D341Med (cell line): ENCODE measurements around the gene MT1M.
"Not testable (repeated sequence)": the region's sequence is repeated elsewhere in the genome, so short reads cannot be mapped to it uniquely, and the experiment has no call there.

ENCODE experiments used
- DNase-seq: peaks from one replicate; pipeline ENCODE4 v3.0.0; 2012; ENCODE audit warnings: low spot score

Gene MT1M

DNA sequence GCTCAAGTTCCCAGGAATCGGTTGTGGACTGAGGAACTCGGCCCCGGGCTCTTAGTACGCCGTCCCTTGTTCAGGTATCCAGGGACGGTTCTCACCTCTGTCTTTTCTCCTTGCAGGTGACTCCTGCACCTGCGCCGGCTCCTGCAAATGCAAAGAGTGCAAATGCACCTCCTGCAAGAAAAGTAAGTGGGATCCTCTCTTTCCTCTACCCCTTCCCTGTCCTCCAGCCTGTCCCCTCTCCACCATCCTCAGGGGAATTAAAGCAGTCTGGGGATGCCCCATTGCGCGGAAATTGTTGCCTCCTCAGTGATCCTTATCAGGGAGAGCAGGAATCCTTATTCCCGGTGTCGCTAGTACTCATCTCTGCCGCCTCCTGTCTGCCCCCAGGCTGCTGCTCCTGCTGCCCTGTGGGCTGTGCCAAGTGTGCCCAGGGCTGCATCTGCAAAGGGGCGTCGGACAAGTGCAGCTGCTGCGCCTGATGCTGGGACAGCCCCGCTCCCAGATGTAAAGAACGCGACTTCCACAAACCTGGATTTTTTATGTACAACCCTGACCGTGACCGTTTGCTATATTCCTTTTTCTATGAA is 23.5 kb upstream of the MT1M start:
- no peak for DNase-seq

DNA sequence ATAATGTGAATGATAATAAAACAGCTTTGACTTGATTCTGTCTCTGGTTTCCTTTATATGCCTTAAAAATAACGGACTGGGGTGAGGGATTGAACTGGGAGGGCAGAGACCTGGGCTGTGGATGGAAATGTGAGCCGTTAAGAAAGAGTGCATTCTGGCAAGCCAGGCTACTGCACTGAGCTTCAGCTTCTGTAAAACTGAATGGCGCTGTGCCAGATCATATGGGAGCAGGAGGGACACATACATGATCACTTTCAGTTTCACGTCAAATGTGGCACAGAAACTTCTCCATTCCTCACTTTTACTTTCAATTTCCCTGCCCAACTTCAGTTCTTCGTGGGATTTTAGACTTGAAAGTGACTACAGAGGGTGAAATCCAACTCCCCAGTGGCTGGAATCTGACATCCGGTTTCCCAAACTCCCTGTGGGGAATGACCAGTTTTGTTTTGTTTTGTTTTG is 23.0 kb upstream of the MT1M start:
- no peak for DNase-seq

DNA sequence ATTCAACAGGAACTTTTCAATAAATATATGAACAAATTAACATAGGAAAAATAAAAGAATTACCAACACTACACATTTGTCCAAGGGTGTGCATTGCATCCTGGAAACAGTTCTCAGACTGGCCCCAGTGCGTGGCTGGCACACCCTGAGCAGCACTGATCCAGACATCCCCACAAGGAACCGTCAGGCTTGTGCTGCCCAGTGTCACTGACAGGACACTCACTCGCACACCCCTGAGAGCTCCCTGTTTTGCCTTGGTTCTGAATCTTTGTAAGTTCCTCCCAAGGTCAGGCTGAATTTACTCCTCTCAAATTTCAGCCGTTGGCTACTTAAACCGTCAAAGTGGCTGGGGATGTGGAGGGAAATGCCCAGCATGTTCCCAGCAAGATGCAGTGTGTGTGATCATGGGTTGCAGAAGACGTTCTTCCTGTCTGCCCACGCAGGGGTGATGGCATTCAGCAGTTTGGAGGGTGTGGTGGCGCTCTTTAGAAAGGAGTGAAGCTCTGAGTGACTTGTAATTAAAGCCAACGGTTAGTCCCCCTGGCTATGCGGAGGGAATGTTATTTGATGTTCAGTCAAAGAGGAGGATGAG is 22.3 kb upstream of the MT1M start:
- no peak for DNase-seq

DNA sequence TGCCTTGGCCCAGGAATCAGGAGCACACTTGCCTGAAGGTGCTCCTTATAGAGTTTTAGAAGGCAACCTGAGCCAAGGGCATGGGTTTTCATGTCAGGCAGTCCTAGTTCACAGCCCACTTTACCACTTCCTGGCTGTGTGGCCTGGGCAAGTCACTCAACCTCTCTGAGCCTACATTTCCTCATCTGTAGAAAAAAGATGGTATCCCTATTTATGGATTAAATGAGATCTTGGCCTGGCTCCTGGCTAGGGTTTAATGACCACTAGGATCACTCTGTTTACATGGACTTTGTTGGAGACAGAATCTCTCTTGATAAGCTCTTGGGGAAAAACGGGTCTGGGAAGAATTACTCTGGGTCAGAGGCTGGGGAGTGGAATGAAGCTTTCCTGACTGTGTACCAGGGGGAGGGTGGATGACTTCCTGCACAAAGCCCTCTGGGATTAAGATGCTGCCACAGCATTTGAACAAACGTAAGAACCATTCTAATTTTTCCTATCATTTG is 21.8 kb upstream of the MT1M start:
- DNase-seq, result no peak

DNA sequence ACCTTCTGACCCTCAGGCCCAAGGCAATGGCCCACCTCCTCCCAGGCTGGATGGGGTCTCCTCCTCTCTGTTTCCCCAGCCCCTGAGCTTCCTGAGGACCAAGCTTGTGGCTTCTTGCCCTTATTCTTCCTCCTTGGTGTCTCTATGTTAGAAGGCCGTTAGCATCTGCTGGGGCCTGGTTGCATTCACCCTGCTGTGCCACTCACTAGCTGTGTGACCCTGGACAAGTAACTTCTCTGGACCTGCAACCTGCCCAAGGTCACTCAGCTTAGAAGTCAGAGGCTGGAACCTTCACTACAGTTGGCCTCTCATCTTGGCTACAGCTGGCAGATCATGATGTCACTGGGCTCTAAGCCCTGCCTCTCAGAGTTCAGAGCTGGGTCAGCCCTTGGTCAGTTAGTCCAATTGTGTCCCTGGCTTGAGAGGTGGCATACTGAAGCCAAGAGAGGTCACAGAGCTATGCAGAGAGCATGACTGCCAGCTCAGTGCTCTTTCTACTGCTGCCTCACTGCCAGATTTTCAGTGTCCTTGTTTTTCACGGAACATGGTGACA is 21.1 kb upstream of the MT1M start:
- DNase-seq, result no peak

DNA sequence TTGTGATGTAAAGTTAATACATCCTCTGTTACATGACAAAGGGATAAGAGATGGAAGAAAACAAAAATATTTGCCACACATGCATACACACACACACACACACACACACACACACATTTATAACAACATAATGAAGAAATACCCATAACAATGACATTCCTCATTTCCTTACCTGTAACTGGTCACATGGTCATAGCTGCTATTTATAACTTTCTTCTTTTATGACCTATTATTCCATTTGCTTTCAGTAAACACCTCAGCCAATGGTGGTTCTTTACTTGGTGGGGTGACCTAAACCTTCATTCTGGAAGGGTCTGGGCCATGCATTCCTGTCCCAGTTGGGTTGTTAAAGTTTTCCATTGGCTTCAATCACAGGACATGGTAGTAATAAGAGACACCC is 18.8 kb upstream of the MT1M start:
- DNase-seq, result no peak

DNA sequence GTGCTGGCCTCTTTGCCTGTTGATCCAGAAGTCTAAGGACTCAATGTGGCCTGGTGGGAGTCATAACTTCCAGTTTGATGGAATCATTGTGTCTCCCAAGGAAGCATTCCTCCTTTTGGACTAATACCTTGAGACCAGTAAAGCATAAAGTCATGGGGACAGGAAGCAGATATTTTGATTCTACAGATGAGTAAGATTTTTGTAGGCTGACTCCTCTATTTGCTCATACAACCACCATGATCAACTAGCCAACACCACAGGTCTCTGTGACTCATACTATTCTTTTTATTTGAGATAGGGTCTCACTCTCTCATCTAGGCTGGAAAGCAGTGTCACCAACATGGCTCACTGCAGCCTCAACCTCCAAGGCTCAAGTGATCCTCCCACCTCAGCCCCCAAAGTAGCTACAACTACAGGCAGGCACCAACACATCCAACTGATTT is 17.9 kb upstream of the MT1M start:
- DNase-seq, result no peak

DNA sequence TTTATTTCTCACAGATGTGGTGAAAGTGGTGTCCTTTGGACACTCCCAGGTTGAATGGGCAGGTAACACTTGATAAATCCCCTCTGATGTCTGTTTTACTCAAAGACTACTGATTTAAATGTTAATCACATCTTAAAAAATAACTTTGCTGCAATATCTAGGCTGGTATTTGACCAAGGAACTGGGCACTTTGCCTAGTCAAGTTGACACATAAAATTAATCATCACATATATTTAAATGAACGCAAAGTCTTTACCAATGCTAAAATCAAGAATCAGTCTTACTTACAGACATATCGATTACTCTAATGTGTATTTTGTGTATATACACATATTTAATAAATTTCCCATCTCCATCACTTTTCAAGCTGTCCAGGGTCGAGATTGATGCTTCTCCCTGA is 17.1 kb upstream of the MT1M start:
- DNase-seq, result no peak

DNA sequence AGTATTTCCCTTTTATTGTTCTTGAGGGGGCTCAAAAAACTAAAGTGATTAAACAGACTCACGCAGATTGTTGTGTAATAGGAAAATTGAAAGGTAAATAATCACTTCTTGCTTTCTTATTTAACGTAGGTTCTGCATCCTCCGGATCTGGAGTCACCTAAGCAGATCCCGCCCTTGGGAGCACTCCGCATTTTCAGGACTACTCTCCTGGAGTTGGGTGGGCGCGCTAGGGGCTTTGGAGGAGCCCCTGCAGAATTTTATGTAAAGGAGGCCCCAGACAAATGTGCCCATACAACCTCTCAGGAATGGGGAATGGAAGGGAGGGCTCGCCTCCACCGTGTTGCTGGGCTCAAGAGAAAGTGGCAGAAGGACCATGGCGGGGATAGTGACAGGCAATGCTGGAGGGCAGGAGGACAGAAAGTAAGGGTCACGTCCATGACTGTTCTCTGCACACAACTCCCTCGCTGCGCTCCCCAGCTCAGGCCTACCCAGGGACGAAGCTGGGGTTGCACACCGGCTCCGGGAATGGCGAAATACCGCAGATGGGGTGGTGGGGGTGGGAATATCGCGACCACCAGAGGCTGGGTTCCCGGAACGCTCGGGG is 15.7 kb upstream of the MT1M start:
- DNase-seq, result no peak

DNA sequence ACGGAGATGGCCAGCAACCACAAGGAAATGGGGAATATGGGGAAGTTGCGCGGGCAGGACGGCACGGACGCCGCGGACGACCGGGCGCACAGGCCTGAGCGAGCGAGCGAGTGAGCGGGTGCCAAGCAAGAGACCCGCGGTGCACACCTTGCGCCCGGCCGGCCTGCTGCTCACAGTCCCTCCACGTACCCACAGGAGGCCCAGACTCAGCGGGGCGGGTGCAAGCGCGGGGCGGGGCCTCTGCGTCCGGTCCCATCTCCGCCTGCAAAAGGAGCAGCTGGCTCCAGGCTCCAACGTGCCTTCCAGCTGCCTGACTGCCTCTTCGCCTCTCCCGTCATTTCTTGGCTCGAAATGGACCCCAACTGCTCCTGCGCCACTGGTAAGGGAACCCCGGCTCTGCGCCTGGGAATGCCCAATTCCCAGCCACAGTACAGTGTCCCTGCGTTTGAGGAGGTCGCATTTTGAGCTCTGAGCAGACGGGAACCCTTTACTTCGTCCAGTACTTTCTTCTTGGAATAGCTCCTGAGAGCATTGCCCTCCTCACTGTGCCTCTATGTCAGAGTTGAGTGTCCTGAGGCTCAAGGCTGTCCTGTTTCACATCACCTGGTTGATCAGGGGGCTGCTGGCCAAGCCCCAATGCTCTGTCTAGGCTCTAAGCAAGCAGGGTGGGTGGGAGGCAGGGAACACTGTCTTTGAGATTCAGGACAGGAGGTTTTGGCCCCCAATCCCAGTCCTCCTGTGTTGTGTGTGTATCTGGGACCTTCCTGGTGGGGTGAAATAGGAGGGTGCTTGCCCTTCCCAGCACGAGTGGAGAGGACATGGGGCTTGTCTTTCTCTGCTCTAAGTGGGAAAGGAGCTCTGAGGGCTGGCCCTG is 15.0 kb upstream of the MT1M start:
- no peak for DNase-seq

DNA sequence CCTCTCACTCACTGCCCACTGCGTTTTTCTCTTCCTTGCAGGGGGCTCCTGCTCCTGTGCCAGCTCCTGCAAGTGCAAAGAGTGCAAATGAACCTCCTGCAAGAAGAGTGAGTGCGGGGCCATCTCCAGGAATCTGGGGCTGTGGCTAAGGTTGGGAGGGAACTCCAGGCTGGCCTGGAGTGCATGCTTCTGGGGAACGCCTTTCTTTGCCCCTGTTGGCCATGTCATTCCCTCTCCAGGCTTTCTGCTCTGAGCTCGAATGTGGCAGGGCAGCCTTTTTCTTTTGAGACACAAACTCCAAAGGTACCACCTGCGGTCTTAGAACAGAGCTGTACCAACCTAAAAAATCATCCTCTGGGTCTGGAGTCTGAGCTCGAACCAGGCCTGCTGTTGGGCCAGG is 14.3 kb upstream of the MT1M start:
- no peak for DNase-seq

DNA sequence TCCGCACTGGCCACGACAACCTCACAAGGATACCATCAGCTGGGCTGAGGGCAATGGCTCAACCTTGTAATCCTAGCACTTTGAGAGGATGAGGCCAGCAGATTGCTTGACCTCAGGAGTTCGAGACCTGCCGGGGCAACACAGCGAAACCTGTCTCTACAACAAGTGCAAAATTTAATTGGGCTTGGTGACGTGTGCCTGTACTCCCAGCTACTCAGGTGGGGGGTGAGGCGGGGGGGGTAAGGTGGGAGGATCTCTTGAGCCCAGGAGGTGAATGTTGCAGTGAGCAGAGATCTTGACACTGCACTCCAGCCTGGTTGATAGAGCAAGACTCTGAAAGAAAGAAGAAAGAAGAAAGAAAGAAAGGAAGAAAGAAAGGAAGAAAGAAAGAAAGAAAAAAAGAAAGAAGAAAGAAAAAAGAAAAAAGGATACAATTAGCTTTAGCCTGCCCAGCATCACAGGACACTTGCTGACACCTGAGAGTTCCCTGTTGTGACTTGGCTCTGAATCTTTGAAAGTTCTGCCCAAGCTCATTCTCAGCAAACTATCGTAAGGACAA is 12.0 kb upstream of the MT1M start:
- DNase-seq, result no peak

DNA sequence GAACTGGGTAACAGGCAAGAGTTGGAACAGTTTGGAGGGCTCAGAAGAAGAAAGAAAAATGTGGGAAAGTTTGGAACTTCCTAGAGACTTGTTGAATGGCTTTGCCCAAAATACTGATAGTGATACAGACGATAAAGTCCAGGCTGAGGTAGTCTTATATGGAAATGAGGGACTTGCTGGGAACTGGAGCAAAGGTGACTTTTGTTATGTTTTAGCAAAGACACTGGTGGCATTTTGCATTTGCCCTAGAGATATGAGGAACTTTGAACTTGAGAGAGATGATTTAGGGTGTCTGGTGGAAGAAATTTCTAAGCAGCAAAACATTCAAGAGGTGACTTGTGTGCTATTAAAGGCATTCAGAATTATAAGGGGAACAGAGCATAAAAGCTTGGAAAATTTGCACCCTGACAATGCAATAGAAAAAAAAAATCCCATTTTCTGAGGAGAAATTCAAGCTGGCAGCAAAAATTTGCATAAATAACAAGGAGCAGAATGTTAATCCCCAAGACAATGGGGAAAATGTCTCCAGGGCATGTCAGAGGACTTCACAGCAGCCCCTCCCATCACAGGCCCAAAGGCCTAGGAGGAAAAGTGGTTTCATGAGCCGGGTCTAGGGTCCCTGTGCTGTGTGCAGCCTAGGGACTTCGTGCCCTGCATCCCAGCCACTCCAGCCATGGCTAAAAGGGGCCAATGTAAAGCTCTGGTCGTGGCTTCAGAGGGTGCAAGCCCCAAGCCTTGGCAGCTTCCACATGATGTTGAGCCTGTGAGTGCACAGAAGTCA is 10.6 kb upstream of the MT1M start:
- not testable (repeated sequence) for DNase-seq

DNA sequence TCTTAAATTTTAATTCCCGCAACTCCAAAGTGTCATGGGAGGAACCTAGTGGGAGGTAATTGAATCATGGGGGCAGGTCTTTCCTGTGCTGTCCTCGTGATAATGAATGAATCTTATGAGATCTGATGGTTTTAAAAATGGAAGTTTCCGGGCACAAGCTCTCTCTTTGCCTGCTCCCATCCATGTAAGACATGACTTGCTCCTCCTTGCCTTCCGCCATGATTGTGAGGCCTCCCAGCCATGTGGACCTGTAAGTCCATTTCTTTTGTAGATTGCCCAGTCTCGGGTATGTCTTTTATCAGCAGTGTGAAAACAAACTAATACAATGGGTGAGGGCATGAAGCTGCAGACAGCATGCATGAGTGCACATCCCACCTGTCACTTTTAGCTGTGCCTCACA is 9.3 kb upstream of the MT1M start:
- not testable (repeated sequence) for DNase-seq

DNA sequence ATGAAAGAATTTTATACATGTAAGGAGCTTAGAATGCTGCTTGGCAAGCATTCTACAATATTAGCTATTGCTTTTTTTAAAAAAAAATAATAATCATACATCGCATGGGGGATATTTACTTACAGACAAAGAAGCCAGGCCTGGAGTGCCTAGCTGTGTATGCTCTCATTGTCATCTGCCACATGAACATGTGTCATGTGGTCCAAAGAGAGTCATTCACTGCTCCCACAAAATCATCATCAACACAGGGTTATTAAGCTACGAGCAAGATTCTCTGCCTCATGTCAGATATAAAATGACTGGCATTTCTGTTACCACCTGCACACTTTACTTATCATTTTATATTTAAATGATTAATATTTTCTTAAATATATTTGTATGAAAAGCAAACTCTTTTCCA is 8.8 kb upstream of the MT1M start:
- DNase-seq, result no peak

DNA sequence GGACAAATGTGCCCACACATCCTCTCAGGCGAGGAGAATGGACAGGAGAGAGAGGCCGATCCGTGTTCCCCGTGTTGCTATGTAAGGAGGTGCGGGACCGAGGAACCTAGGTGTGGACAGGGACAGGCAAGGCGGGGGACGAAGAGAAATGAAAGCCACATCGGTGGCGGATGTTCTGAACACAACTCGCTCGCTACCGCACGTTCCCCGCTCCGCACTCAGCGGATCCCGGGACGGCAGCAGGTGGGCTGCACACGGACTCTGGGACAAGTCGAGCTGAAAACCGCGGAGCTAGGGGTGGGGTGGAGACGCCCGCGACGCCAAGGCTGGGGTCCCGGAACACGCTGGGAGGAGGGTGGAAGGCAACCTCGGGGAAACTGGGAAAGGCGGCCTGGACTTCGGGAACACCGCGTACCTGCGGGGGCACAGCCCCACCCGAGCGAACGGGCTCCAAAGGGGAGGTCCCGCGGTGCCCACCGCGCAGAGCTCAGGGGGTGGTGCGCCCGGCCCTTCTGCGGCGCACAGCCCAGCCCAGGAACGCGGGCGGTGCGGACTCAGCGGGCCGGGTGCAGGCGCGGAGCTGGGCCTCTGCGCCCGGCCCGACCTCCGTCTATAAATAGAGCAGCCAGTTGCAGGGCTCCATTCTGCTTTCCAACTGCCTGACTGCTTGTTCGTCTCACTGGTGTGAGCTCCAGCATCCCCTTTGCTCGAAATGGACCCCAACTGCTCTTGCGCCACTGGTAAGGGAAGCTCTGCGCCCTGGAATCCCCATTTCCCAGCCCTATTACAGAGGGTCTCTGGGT is 7.1 kb upstream of the MT1M start, which contains the start of gene MT1E:
MT1E (plus strand) TSS at position 642 of the 803 bp plus-strand sequence; CDS start at position 713, 71 bp downstream.
- DNase-seq, result no peak

DNA sequence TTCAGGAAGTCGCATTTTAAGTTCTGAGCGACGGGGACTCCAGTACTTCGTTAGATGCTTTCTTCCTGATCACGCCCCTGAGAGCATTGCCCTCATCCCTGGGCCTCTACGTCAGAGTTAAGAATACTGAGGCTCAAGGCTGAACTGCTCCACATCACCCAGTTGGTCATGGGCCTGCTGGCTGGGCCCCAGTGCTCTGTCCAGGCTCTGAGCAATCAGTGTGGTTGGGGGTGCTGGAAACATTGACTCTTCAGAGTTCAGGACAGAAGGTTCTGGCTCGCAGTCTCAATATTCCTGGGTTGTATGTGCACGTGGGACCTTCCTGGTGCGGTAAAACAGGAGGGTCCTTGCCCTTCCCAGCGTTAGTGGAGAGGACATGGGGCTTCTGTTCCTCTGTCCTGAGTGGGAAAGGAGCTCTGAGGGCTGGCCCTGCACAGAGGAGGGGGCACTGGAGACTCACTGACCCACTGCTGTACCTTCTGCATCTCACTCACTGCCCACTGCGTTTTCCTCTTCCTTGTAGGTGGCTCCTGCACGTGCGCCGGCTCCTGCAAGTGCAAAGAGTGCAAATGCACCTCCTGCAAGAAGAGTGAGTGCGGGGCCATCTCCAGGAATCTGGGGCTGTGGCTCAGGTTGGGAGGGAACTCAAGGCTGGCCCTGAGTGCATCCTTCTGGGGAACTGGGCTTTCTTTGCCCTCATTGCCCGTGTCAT is 6.4 kb upstream of the MT1M start:
- no peak for DNase-seq

DNA sequence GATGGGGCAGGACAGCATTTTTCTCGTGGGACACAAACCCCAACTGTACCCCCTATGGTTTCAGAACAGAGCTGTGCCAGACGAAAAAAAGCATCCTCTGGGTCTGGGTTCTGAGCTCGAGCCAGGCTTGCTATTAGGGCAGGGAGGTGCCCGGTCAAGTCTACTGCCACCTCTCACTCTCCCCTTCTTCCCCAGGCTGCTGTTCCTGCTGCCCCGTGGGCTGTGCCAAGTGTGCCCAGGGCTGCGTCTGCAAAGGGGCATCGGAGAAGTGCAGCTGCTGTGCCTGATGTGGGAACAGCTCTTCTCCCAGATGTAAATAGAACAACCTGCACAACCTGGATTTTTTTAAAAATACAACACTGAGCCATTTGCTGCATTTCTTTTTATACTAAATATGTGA is 5.8 kb upstream of the MT1M start:
- DNase-seq, result no peak

DNA sequence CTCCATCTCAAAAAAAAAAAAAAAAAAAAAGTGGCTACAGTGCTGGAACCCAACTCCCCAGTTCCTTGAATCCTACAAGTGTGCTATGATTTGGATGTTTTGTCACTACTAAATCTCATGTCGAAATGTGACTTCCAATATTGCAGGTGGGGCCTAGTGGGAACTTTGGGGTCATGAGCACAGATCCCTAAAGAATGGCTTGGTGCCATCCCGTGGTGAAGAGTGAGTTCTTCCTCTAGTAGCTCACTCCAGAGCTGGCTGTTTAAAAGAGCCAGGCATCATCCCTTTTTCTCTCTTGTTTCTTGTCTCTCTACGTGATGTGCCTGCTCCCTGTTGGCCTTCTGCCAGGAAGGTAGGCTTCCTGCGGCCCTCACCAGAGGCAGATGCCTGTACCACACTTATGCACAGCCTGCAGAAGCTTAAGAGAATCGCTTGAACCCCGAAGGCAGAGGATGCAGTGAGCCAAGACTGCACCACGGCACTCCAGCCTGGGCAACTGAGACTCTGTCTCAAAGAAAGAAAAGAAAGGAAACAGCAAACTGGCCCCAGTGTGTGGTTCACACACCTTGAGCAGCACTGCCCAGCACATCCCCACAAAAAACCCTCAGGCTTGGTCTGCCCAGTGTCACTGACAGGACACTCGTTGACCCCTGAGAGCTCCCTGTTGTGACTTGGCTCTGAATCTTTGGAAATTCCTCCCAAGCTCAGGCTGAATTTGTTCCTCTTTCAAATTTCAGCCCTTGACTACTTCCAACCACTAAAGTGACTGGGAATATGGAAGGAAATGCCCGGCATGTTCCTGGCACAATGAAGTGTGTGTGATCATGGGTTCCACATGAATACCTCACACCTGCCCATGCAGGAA is 3.7 kb upstream of the MT1M start:
- DNase-seq, result no peak
